Hepatocyte (in vitro differentiated cells): ENCODE results near the gene TEX38. TPM values are rescaled to one million over a fixed set of nuclear protein-coding genes. Genes with fewer than 3 reads are reported as not detected.

Experiments
- DNase-seq: peaks from one replicate; pipeline ENCODE4 v3.0.0-alpha.2; 2016; ENCODE audit warnings: low spot score
- H2AFZ ChIP-seq: fragments of 200-600 bp; sonication (generic); 2 replicates; pipeline ENCODE4 v1.6.0; 2016; ENCODE audit warnings: antibody characterized with exemption, mild to moderate bottlenecking
- H3K27ac ChIP-seq: fragments of 200-600 bp; sonication (generic); 2 replicates; pipeline ENCODE4 v1.5.1; 2016; ENCODE audit warnings: mild to moderate bottlenecking
- H3K27me3 ChIP-seq: fragments of 200-600 bp; sonication (generic); 2 replicates; pipeline ENCODE4 v1.6.1; 2016
- H3K36me3 ChIP-seq: fragments of 200-600 bp; sonication (generic); replicated peaks from 2 replicates; pipeline ENCODE4 v1.5.1; 2016; ENCODE audit warnings: low read depth; ENCODE audit not compliant: insufficient read depth
- H3K4me1 ChIP-seq: fragments of 200-600 bp; sonication (generic); 2 replicates; pipeline ENCODE4 v1.5.1; 2016; ENCODE audit warnings: mild to moderate bottlenecking, moderate library complexity; ENCODE audit not compliant: insufficient read depth
- H3K4me2 ChIP-seq: fragments of 200-600 bp; sonication (generic); 2 replicates; pipeline ENCODE4 v1.6.0; 2016
- H3K4me3 ChIP-seq: fragments of 200-600 bp; sonication (generic); 2 replicates; pipeline ENCODE4 v1.5.1; 2016; ENCODE audit warnings: mild to moderate bottlenecking
- H3K79me2 ChIP-seq: fragments of 200-600 bp; sonication (generic); 2 replicates; pipeline ENCODE4 v1.6.0; 2017; ENCODE audit warnings: mild to moderate bottlenecking
- H3K9me2 ChIP-seq: fragments of 200-600 bp; sonication (generic); replicated peaks from 2 replicates; pipeline ENCODE4 v1.6.0; 2017; ENCODE audit warnings: mild to moderate bottlenecking; ENCODE audit not compliant: insufficient read depth
- H3K9me3 ChIP-seq: fragments of 200-600 bp; sonication (generic); 2 replicates; pipeline ENCODE4 v1.5.1; 2016; ENCODE audit warnings: low read depth, mild to moderate bottlenecking
- H4K20me1 ChIP-seq: fragments of 200-600 bp; sonication (generic); 2 replicates; pipeline ENCODE4 v1.6.0; 2016; ENCODE audit warnings: mild to moderate bottlenecking; ENCODE audit not compliant: insufficient read depth, poor library complexity, severe bottlenecking
- EZH2 ChIP-seq: fragments of 200-600 bp; sonication (generic); IDR thresholded peaks from 2 replicates; pipeline ENCODE4 v1.6.1; 2016; ENCODE audit warnings: antibody characterized with exemption, mild to moderate bottlenecking, borderline replicate concordance
- EZH2phosphoT487 ChIP-seq: fragments of 200-600 bp; sonication (generic); IDR thresholded peaks from one replicate; pipeline ENCODE4 v1.6.1; 2018; ENCODE audit warnings: antibody characterized with exemption, mild to moderate bottlenecking, low read depth, moderate library complexity; ENCODE audit not compliant: unreplicated experiment, severe bottlenecking
- WGBS: methylation state at CpG from one replicate; pipeline ENCODE4 v1.1.6; 2016; ENCODE audit warnings: low lambda C conversion rate; ENCODE audit errors: missing lambda C conversion rate; 5-methylcytosine and 5-hydroxymethylcytosine counted together
- polyA plus RNA-seq: library from polyadenylated mRNA; unstranded; fragments of >200 nt; fragmentation: Nextera tagmentation; extraction: Ambion mirVana; gene quantifications from 2 replicates; pipeline ENCODE4 v1.2.1, GENCODE V29; 2016
- total RNA-seq: library from RNA; depleted of rRNA; stranded (reverse); fragments of >200 nt; gene quantifications from 2 replicates; pipeline ENCODE4 v1.2.3, GENCODE V29; 2014
- TF ChIP-seq, protein P1 (sequence below): fragments of 200-600 bp; sonication (generic); IDR thresholded peaks from 2 replicates; pipeline ENCODE4 v1.5.1; 2016; ENCODE audit warnings: antibody characterized with exemption, mild to moderate bottlenecking; ENCODE audit not compliant: poor library complexity

The TEX38 gene
- total and polyA plus RNA-seq, 2 experiments from 2014 or later, result 0.27 TPM; not detected in 1

DNA sequence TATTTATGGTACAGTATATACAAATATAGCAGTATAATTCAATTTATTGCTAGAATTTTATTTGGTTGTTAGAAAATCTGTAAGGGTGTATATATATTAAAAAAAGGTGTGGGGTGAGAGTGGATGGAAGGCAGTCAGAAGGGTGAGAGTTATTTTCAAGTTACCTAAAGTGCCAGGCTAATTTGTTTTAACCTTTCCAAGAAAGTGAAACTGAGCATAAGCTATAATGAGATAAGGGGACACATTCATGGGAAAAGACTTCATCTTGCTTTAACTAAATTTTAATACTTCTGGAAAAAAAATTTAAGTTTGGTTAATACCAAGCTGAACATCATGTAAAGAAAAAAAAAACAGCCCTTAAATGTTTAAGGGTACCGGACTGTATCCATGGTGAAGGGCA lies 4.9 kb downstream of the TEX38 start:
- Histone ChIP-seq H4K20me1 (no peaks in the 10 kb centered on the region), H3K9me3 (no peaks in the 10 kb centered on the region), H3K27ac (no peak overlapping the region), H3K27me3 (no peaks in the 10 kb centered on the region), H3K4me1 (no peaks in the 10 kb centered on the region), H3K9me2 (no peaks in the 10 kb centered on the region), H3K36me3 (peaks cover 4% of the 10 kb centered on the region), H3K4me2 (no peak overlapping the region), H2AFZ (no peak overlapping the region), H3K4me3 (no peak overlapping the region), H3K79me2 (no peaks in the 10 kb centered on the region)
- 95% methylated on average over 1 of the region's 1 CpG for WGBS
- DNase-seq, result no peak
- TF ChIP-seq EZH2 (no peak), EZH2phosphoT487 (no peak)
- TF ChIP-seq, protein P1, sequence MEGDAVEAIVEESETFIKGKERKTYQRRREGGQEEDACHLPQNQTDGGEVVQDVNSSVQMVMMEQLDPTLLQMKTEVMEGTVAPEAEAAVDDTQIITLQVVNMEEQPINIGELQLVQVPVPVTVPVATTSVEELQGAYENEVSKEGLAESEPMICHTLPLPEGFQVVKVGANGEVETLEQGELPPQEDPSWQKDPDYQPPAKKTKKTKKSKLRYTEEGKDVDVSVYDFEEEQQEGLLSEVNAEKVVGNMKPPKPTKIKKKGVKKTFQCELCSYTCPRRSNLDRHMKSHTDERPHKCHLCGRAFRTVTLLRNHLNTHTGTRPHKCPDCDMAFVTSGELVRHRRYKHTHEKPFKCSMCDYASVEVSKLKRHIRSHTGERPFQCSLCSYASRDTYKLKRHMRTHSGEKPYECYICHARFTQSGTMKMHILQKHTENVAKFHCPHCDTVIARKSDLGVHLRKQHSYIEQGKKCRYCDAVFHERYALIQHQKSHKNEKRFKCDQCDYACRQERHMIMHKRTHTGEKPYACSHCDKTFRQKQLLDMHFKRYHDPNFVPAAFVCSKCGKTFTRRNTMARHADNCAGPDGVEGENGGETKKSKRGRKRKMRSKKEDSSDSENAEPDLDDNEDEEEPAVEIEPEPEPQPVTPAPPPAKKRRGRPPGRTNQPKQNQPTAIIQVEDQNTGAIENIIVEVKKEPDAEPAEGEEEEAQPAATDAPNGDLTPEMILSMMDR, result no peak

DNA sequence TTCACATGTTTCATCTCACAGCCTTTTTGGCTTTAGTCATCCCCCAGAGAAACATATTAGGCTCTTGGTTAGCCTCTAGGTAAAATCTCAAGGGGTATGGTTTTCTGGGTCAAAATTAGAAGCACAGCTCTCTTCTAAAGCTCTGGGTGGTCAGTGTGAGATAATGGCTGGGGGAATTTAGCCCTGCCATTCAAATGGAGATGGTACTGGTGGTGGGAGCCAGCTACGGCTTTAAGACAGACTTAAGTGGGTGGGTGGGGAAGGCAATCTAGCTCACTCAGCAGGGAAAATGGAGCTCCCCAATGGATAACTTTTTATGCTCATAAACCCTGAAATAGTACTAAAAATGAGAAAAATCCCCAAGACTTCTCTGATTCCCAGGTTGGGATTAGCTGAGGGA lies 5.7 kb downstream of the TEX38 start:
- Histone ChIP-seq H4K20me1 (no peaks in the 10 kb centered on the region), H2AFZ (no peak overlapping the region), H3K4me1 (no peaks in the 10 kb centered on the region), H3K27me3 (no peaks in the 10 kb centered on the region), H3K79me2 (no peaks in the 10 kb centered on the region), H3K9me2 (no peaks in the 10 kb centered on the region), H3K4me2 (no peak overlapping the region), H3K4me3 (no peak overlapping the region), H3K27ac (no peak overlapping the region), H3K36me3 (peaks cover 4% of the 10 kb centered on the region), H3K9me3 (no peaks in the 10 kb centered on the region)
- 96% methylated on average over 1 of the region's 1 CpG for WGBS
- TF ChIP-seq EZH2phosphoT487 (no peak), EZH2 (no peak)
- DNase-seq, result no peak

DNA sequence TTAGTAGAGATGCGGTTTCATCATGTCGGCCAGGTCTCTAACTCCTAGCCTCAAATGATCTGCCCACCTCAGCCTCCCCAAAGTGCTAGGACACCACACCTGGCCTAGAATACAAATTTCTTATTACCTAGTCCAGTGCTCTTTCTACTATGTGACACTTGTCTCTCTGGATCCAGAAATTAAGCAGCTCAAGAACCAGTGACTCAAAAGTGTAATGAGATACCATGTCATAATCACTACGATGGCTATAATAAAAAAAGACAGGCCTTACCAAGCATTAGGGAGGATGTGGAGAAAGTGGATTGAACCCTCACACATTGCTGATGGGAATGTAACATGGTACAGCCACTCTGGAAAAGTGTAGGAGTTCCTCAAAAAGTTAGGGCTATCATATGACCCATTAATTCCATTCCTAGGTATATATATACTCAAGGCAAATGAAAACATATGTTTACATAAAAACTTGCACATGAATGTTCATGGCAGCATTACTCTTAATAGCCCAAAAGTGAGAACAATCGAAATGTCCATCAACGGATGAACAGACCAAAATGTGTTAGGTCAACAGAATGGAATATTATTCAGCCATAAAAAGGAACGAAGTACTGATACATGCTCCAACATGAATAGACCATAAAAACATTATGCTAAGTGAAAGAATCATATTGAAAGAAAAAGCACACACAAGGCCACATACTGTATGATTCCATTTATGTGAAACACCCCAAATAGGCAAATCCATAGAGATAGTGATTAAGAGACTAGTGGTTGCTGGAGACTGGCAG lies 8.3 kb downstream of the TEX38 start:
- H3K9me3 ChIP-seq, result no peaks in the 10 kb centered on the region
- H3K4me3 ChIP-seq, result no peak overlapping the region
- no peak overlapping the region for H2AFZ ChIP-seq
- no peaks in the 10 kb centered on the region for H3K79me2 ChIP-seq
- no peaks in the 10 kb centered on the region for H3K4me1 ChIP-seq
- H4K20me1 ChIP-seq, result no peaks in the 10 kb centered on the region
- peaks cover 4% of the 10 kb centered on the region for H3K36me3 ChIP-seq
- H3K27me3 ChIP-seq, result no peaks in the 10 kb centered on the region
- DNase-seq, result no peak
- H3K4me2 ChIP-seq, result no peak overlapping the region
- 95% methylated on average over 6 of the region's 6 CpGs for WGBS
- no peak overlapping the region for H3K27ac ChIP-seq
- TF ChIP-seq, protein P1, result no peak
- TF ChIP-seq EZH2phosphoT487, result no peak
- TF ChIP-seq EZH2, result no peak
- H3K9me2 ChIP-seq, result no peaks in the 10 kb centered on the region

DNA sequence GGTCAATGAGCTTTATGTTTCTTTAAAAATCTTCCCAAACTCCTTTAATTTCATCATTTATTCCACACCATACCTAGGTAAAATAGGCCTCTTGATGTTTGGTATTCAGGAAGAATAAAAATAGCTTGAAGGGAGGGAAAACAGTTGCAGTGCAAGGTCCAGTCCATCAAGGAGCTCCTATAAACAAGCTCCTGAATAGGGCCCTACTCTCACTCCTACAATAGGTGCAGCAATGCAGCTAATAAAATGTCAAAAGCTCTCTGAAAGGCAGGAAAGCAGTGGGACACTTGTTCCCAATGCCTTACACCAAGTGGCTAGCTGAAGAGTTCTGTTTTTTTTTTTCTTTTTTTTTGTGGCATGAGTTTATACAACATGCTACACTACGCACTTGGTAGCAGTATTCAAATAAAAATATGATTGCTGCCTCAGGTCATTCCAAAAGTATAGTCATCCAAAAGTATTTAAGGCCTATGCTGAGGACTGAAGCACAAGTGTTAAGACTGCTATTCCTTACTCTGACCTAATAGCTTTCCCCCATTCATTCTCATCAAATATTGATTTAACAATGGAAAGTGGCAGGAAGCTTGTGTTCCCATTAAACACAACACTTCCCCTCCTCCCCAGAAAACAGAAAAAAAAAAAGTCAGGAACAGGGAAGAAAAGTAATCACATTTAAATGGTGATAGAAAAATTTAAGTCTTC lies 9.8 kb downstream of the TEX38 start:
- Histone ChIP-seq H3K4me2 (no peak overlapping the region), H2AFZ (no peak overlapping the region), H3K79me2 (no peaks in the 10 kb centered on the region), H4K20me1 (no peaks in the 10 kb centered on the region), H3K9me3 (no peaks in the 10 kb centered on the region), H3K4me1 (no peaks in the 10 kb centered on the region), H3K36me3 (peaks cover 4% of the 10 kb centered on the region), H3K9me2 (no peaks in the 10 kb centered on the region), H3K27me3 (no peaks in the 10 kb centered on the region), H3K4me3 (no peak overlapping the region), H3K27ac (no peak overlapping the region)
- TF ChIP-seq EZH2phosphoT487 (no peak), EZH2 (no peak)
- TF ChIP-seq, protein P1, result no peak
- 100% methylated on average over 1 of the region's 1 CpG for WGBS
- DNase-seq, result no peak
